OCI-LY1 (cell line): ENCODE measurements around the gene CCNO.

Experiments used
- CTCF ChIP-seq: fragments of 200-600 bp; sonication (generic), shearing (Covaris generic); IDR thresholded peaks from 2 replicates; pipeline ENCODE4 v1.5.1; 2017; ENCODE audit warnings: mild to moderate bottlenecking, antibody characterized with exemption, low read length, moderate library complexity, mixed read lengths
- EZH2 ChIP-seq: fragments of 200-600 bp; sonication (generic), shearing (Covaris generic); IDR thresholded peaks from 2 replicates; pipeline ENCODE4 v1.8.0; 2017; ENCODE audit warnings: borderline replicate concordance, mixed run types, mild to moderate bottlenecking, antibody characterized with exemption, low read length, moderate library complexity, mixed read lengths

DNA sequence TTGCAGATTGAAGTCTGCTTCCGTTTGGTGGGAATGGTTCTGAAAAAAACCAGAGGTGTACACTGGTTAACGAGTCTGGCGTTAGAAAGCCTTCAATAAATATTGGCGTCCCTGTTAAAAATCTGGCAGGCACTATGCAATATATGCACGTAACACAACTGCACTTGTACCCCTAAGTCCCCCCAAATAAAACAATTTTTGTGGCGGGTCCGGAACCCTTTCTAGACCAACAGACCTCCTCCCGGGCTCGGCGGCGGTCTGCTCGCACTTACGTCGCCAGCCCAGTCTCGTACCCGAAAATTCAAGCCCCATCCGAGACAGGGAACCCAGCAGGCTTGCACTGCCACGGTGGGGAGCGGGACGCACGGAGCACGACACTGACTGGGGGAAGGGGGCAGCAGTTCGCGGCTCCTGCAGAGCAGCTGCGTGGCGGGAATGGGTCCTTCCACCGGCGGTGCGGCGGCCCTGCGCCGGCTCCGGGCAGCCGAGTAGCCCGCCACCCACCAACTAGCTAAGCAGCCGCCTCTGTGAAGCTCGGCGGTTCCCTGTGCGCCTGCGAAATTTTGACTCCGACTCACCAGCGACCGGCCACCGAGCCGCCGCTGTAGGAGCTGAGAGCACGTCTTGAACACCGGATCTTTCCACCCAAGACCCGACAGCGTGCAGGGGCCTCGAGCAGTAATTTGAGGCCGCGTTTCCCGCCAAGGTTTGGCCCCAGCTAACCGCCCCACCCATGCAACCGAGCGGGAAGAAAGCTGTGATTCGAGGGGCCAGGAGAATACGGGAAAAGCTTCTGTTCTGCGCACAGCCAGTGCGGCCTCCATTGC, 10.2 kb downstream of the CCNO start:
- no peak for TF ChIP-seq CTCF
- TF ChIP-seq EZH2: no peak
